GM19452 (cell line): Measurements from ENCODE around the gene HRH2.
"Not testable (repeated sequence)": the region's sequence is repeated elsewhere in the genome, so short reads cannot be mapped to it uniquely, and the experiment has no call there.

Experiments
- ATAC-seq: cut with Tn5 transposase; IDR thresholded peaks from one replicate; pipeline ENCODE4 v1.9.1; 2021; ENCODE audit not compliant: unreplicated experiment

Gene HRH2

GRCh38 chr5:175735701-175736100, 77.8 kb downstream of the HRH2 start:
- no peak for ATAC-seq

GRCh38 chr5:175736652-175737051, 78.8 kb downstream of the HRH2 start:
- ATAC-seq = no peak

- ATAC-seq = no peak
These were observed 79.6 kb downstream of the HRH2 start for GRCh38 chr5:175737481-175737880.

GRCh38 chr5:175738126-175738525, 80.3 kb downstream of the HRH2 start:
- no peak for ATAC-seq

GRCh38 chr5:175738602-175739133, 80.8 kb downstream of the HRH2 start:
- no peak for ATAC-seq

GRCh38 chr5:175740014-175740413, 82.1 kb downstream of the HRH2 start:
- no peak for ATAC-seq

GRCh38 chr5:175741556-175741955, 83.7 kb downstream of the HRH2 start:
- ATAC-seq = no peak

GRCh38 chr5:175742290-175742994, 84.6 kb downstream of the HRH2 start:
- no peak for ATAC-seq

- ATAC-seq = no peak
These were observed 85.9 kb downstream of the HRH2 start for GRCh38 chr5:175743676-175744210.

GRCh38 chr5:175745210-175745609, 87.3 kb downstream of the HRH2 start:
- no peak for ATAC-seq

GRCh38 chr5:175746851-175747250, 89.0 kb downstream of the HRH2 start:
- ATAC-seq = no peak

GRCh38 chr5:175747539-175748060, 89.7 kb downstream of the HRH2 start:
- ATAC-seq = no peak

- no peak for ATAC-seq
These were observed 90.8 kb downstream of the HRH2 start for GRCh38 chr5:175748650-175749049.

- ATAC-seq = no peak
These were observed 91.7 kb downstream of the HRH2 start for GRCh38 chr5:175749591-175749990.

GRCh38 chr5:175750511-175750931, 92.7 kb downstream of the HRH2 start:
- no peak for ATAC-seq

GRCh38 chr5:175751369-175751768, 93.5 kb downstream of the HRH2 start:
- no peak for ATAC-seq

GRCh38 chr5:175752826-175753535, 95.1 kb downstream of the HRH2 start:
- no peak for ATAC-seq

- no peak for ATAC-seq
These were observed 95.9 kb downstream of the HRH2 start for GRCh38 chr5:175753536-175754402.

- not testable (repeated sequence) for ATAC-seq
These were observed 102.1 kb downstream of the HRH2 start for GRCh38 chr5:175759991-175760390.
